HG03565 (cell line): ENCODE data around the gene SYT9.
"Not testable (repeated sequence)": the region's sequence is repeated elsewhere in the genome, so short reads cannot be mapped to it uniquely, and the experiment has no call there.

Experiments
- ATAC-seq: cut with Tn5 transposase; IDR thresholded peaks from one replicate; pipeline ENCODE4 v1.9.1; 2021; ENCODE audit warnings: mild to moderate bottlenecking, moderate library complexity; ENCODE audit not compliant: unreplicated experiment

SYT9 gene

DNA sequence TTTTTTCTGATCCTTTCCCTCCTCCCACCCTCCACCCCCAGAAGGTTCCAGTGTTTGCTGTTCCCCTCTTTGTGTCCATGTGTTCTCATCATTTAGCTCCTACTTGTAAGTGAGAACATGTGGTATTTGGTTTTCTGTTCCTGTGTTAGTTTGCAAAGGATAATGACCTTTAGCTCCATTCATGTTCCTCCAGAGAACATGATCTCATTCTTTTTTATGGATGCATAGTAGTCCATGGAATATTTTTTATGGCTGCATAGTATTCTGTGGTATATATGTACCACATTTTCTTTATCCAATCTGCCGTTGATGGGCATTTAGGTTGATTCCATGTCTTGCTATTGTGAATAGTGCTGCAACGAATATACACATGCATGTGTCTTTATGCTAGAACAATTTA lies 83.7 kb downstream of the SYT9 start:
- ATAC-seq, result not testable (repeated sequence)

DNA sequence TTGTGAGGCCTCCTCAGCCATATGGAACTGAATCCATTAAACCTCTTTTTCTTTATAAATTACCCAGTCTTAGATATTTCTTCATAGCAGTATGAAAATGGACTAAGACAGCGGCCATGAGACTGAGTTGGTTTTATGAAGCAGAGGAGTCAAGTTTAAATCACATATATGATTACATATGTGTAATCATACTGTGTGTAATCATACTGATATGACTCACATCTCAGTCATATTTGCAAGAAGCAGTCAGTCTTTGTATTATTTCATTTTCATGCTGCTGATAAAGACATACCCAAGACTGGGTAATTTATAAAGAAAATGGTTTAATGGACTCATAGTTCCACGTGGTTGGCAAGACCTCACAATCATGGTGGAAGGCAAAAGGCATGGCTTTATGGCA lies 89.8 kb downstream of the SYT9 start:
- ATAC-seq, result no peak

DNA sequence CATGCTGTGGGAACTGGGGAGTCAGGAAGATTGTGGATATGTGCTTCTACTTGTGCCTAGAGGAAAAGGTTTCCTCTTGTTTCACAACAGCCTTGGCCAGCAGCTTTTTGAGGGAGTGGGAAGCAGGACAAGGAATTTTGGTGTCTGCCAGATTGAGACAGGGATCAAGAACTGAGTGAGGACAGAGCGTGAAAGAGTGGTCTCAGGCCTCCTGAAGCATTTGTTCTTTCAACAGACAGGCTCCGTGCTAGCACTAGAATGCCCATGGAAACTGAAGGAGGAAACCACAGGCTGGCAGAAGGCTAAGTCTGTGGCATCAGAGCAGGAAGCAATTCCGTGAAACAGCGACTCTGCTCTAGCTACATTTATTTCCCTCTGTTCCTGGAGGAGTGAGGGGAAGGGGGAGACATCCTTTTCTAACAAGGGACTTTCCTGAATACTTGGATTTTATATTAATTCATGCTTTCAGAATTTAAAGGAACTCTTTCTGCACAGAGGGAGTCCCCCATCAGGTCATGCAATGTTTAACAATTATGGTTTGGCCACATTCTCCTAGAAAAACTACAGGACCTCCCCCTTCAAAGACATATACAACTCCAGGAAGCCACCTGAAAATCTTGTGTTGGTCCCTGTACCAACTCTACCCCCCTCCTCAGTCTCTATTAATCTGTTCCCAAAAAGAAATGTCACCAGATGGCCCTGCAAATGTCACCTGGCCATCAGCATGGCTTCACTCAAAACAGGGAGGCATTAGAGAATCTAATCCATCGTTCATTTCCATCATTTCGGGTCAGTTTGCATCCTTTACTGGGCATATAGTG lies 96.1 kb downstream of the SYT9 start:
- no peak for ATAC-seq

DNA sequence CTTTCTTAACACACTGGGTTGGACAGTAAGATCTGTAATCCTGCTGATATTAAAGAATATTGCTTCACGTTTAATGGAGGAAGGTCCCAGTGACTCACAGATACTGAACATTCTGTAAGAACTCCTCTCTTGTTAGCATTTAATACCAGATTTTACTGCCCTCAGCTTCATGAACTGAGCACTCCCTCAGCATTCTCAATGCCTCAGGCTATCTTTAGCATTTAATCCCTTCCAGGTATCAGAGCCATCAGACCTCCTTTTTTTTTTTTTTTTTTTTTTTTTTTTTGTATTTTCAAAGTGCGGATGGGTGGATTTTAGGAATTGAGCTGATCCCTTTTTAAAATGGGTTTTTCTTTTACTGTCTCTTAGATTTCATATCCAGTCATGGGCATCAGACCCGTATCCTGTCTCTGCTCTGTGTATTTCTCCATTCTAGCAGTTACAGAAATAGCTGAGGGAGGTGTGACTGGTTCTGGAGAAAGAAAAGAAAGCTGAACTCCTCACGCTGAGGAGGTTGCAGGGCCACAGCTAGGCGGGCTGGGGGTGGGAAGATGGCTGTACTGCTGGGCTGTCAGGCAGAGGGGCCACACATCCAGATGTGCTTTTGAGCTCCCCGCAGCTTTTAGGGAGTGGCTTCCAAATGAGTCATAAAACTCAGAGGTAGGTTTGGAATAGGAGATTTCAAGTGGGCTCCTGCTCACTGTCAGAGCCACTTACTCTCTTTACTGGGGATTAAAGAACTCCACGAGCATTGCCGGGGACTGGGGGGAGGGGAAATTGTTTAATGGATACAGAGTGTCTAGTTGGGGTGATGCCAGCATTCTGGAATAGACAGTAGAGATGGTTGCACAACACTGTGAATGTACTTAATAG lies 97.0 kb downstream of the SYT9 start:
- ATAC-seq, result no peak

DNA sequence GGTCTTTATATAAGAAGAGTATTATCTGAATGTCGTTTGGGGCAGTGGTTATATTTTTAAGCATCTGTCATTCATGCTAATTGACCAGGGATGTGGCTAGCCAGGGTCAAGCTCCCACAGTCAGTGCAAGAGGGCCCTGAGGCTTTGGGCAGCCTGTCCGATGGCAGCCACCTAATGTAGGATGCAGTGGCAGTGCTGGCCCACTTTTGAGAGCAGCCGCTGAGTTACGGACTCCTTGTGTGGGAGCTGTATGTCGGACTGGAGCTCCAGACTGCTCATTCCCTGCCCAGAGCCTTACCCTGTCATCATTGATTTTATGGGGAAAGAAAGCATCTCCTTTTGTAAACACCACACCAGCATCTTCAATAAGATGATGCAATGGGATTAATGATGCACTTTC lies 99.5 kb downstream of the SYT9 start:
- ATAC-seq, result no peak

DNA sequence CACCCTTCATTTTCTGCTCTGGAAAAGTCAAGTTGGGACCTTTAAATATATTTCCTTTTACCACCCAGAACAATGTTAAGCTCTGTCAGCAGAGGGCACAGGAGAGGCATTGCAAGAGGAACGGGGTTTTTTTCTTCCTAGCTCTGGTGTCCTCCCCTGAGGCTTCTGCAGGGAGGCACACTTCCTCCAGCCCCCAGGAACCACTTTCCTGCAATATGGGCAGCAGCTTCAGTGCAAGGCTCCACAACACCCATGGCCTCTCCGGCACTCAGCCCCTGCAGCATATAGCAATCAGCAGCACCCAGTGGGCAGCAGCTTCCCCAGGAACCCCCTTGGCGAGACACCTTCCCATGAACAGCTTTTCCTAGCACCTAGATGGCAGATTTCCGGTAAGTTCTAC lies 101.4 kb downstream of the SYT9 start:
- ATAC-seq, result no peak

DNA sequence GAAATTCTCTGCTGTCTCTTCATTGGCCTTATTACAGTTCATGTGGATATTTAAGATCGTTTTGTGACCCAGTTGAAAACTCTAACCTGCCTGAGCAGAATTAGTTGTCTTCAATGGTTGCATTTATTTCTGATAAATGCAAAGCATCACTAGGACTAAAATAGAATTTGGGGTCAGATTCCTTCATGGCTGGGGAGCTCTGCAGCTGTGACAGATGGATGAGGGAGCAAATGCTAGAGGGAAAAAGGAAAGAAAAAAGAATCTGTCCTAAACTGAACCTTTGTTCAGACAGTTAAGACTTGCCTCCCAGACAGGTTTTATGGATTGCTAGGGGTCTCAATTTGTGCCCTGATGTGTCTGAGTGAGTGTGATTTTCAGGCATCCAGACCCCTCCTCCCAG lies 113.0 kb downstream of the SYT9 start:
- ATAC-seq, result no peak

DNA sequence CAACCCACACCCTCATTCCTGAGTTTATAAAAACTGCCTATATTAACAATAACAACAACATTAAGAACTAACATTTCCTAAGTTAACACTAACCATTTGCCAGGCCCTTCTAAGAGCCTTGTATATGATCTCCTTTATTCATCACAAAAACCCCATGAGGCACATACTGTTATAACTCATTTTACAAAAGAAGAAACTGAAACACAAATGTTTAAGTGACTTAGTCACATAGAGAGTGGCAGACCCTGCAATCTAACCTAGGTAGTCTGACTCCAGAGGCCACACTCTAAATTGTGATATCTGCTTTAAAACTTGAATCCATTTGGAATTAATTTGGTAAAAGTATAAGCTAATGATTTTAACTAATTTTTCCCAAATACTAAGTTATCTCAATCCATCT lies 116.1 kb downstream of the SYT9 start:
- ATAC-seq, result no peak

DNA sequence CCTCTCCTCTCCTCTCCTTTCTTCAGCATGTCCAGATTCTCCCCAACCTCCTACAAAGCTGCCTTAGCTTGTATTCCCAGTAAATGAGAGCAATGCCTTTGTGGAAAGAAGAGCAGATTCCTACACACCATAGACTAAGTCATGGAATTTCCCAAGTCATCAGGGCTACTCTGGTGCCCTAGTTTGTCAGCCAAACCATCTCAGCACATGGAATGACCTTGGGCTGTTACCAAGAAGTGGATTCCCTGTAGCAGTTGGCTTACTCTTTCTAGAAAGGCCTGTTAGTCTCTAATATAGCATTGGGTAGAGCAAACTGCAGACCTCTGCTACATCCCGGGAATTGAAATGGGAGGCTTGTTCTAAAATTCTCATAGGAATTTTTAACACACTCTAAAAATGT lies 124.7 kb downstream of the SYT9 start:
- ATAC-seq, result no peak

DNA sequence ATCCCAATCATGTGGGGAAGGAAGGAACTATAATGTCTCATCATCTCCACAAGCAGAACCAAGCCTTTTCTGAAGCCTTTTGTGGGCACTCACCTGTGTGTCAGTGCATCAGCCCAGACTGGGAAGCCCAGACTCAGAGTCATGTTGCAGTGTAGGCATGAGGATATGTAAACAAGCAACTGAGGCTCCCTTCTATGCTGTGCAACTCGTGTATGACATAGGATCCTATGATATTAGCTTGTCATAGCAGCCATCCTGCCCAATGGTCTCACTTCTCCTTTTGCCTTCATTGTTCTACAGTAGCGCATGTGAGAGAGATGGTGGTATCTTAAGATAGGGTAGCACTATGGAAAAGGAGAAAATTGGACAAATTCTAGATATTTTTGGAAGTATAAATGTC lies 130.2 kb downstream of the SYT9 start:
- ATAC-seq, result peak; percentile 73

DNA sequence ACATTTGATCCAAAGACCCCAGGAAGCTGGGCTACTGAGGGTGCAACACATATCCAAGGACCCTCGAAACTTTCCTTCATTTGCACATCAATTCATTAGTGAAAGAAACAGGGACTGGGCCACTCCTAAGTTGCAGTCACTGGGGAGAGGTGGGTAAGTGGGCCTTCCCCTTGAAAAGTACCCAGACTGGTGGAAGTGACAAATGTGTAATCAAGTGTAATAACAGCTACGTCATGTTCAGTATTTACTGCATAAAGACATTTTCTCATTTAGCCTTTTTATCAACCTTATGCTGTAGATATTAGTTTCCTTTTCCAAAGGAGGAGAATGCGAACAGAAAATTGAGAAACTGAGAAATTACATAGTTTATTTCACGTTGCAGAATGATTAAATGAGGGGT lies 131.7 kb downstream of the SYT9 start:
- ATAC-seq, result peak; percentile 58

DNA sequence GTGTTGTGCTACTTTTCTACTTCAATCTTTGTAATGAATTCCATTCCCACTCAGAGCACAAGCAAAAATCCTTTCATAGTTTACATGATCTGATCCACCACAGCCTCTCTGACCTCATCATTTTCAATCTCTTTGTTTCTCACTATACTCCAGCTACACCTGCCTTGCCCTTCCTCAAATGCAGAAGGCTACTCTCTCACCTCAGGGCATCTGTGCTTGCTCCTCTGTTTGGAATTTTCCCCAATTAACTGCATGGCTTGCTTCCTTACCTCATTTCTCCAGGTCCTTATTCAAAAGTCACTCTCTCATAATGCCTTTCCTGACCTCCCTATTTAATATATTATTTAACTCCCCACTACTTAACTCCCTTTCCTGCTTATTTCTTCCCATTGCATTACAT lies 133.0 kb downstream of the SYT9 start:
- no peak for ATAC-seq

DNA sequence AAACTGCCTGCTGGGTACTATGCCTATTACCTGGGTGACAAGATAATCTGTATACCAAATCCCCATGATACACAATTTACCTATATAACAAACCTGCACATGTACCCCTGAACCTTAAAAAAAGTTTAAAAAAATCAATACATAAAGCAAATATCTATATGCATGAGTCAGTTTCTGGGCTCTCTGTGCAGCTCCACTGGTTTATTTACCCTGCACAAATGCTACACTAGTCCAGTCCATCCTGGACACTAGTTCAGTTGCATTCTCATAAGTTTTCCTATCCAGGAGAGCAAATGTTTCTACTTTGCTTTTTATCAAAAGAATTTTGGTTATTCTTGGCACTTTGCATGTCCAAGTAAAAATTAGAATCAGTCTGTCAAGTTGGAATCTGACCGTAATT lies 133.8 kb downstream of the SYT9 start:
- no peak for ATAC-seq

DNA sequence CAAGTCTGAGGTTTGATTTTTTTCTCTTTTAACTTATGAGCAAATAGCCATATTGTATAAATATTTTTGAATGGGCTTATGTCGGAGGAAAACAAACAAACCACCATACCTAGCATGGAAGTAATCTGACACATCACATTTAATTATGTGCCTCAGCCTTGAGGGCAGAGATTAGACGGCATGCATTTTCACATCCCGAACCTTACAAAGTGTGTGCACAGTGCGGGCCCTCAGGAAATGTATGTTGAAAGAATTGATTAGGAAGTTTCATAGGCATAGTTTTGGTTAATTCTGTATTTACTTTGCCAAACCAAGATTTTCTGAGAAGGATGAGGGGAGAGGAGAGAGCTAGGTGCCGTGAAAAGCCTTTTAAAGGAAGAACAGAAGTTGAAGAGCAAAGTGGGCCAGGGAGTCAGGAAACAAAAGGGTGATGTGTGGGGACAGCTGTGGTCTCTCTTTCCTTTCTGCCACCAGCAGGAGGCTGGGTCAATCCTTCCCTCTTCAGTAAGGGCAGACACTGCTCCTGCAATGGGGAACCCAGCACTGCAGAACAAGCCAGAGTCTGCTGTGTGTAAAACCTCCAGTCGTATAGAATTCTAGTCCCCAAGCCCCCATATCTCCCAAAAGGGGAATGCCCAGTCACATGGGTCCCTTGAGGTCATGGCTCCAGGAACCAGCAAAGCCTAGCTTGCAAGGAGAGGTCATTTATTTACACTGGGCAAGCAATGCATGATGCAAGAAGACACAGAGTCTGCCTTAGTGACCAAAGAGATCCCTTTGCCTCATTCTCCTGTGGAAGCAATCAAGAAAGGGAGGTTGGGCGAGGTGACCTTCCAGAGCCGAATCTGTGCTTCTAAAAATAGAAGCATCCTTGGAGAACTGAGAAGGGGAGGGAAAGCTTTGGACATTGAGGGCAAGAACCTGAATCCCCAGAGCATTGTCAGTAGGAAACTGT lies 162.5 kb downstream of the SYT9 start:
- no peak for ATAC-seq

DNA sequence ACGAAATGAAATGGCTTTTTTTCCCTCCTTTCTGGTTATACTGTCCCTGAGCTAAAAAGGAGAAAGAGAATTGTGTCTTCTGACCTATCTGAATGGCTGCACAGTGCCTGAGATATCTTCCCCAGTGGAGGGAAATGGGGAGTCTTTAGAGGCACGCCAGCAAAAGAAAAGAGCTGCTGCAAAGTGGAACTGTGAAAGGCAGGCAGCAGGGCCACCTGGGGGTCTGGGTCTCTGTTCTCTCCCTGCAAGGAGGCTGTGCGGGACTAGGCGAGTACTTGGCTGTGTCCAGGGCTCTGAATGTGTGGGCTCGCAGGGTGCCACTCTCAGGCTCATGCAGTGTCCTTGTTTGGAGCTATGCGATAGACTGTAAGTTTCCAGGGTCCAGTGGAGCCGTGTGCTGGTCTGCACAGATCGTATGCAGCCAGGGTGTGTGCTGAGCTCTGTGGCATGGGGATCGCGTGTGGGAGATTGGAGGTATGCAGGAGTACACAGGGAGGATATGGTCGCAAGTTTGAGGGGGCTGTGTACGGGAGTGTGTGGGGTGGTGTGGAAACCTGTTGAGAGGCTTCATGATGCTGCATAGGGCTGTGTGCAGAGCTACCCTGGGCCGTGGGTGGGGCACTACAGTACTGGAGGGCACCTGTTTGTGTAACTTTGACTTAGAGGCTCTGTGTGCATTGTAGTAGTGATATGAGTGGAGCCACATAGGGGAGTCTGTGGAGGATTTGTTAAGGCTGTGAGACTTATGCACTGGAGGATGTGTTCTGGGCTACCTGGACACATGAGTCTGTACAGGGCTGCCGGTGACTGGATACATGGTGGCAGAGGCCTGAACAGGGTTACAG lies 163.5 kb downstream of the SYT9 start:
- ATAC-seq, result no peak

DNA sequence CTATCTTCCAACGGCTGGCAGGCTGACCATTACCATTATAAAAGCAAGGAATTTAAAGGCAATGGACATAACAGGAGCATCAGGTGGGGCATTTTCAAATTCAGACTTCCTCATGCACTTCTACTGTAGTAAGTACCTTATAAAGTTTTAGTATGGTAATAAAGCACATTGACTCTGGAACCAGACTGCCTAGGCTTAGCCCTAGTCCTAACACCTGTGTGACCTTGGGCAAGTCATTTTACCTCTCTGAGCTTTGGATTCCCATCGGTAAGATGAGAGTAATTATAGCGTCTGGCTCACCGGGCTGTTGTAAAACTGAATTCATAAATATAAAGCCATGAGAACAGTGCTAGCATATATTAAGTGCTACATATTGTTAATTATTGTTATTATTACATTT lies 164.4 kb downstream of the SYT9 start:
- no peak for ATAC-seq

DNA sequence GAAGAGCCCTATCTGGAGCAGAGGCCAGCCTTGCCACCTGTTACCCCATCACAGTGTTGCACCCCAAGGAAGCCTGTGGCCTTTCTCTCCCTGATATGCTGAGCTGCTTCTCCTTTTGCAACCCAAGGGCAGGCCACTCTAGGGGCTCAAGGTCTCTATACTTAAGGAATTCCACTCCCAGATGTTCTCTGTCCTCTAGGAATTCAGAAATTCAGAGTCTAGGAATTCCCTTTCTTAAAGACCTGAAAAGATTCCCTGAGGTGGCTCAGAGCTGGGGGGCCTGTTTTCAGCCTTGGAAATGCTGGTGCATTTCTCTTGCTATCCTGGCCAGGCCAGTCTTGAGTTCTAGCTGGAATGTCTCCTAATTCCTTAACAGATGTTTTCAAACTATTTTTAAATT lies 165.6 kb downstream of the SYT9 start:
- ATAC-seq, result no peak

DNA sequence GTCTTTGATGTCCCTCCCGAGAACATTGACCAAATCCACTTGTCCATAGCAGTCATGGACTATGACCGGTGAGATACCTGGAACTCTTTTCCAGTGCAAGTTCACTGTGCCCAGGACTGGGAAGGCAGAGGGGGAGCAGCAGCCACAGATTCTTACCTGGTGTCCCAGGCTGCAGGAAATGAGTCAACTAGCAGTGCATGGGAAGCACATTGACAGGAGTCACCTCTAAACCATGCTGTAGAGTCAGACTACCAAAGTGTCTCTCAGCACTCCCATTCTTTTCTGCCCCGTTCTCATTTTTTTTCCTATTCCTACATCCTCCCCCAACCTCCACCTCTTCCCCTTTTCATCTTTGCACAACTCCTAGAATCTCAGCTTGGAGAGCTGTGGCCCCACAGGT lies 166.4 kb downstream of the SYT9 start:
- ATAC-seq, result no peak

DNA sequence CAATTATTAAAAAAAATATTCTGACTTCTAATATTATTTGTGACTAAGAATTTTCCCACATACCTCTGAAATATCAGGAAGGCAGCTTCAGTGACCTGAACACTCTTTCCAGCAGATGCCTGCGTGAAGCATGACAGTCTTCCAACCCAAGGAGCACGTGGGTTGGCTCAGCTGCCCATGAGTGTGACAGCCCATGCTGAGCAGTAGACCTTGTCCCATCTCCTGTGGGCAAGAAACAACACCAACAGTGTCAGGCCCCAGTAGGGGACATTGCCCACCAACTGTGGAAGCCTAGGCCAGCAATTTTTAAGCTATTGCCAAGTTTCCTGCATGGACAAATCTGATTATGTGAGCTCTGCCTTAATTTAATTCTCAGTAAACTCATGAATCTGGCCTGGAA lies 167.2 kb downstream of the SYT9 start:
- ATAC-seq, result no peak

DNA sequence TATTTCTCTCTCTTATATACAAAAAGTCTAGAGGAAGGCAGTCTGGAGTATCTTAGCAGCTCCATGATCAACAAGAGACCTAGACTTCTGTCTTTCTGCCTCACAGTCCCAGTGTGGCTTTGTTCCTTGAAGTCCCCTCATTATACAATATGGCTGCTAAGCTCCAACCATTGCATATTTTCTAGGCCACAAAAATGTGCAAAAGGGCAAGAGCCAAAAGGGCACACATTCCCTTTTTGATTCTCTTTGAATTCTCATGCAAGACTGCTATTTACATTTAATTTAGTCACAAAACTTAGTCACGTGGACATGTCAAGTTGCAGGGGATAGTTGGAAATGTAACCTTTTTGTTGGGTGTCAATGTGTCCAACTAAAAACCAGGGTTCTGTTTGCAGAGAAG lies 169.4 kb downstream of the SYT9 start:
- ATAC-seq, result no peak
